Activated naive CD4-positive, alpha-beta T cell treated with anti-CD3 and anti-CD28 coated beads, Interleukin-2, amount 50 U/mL, for 24 hours (primary cell): ENCODE data around the gene DUS3L.
A peak's percentile ranks its signal among the peaks of the same experiment; 100 is the strongest.
"Not testable (repeated sequence)": the region's sequence is repeated elsewhere in the genome, so short reads cannot be mapped to it uniquely, and the experiment has no call there.

ENCODE experiments used
- H3K27ac Mint-ChIP-seq: one replicate; pipeline ENCODE4 v1.8.0; 2021; ENCODE audit warnings: mild to moderate bottlenecking, mixed read lengths
- H3K27me3 Mint-ChIP-seq: one replicate; pipeline ENCODE4 v1.8.0; 2021; ENCODE audit warnings: mixed read lengths
- H3K36me3 Mint-ChIP-seq: one replicate; pipeline ENCODE4 v1.8.0; 2021; ENCODE audit warnings: mixed read lengths
- H3K4me1 Mint-ChIP-seq: one replicate; pipeline ENCODE4 v1.8.0; 2021; ENCODE audit warnings: mixed read lengths
- H3K4me3 Mint-ChIP-seq: one replicate; pipeline ENCODE4 v1.8.0; 2021; ENCODE audit warnings: mild to moderate bottlenecking, mixed read lengths
- H3K9me3 Mint-ChIP-seq: one replicate; pipeline ENCODE4 v1.8.0; 2021; ENCODE audit warnings: mixed read lengths

Gene DUS3L

GRCh38 chr19:5789886-5790558 is 941 bp downstream of the DUS3L start:
- Mint-ChIP-seq H3K4me1 (peaks cover 11% of the 10 kb centered on the region), H3K27me3 (no peaks in the 10 kb centered on the region), H3K27ac (peak overlapping the region; percentile 100), H3K36me3 (peaks cover 15% of the 10 kb centered on the region), H3K9me3 (no peaks in the 10 kb centered on the region), H3K4me3 (peak overlapping the region; percentile 97)

GRCh38 chr19:5789351-5789761 is 1.6 kb downstream of the DUS3L start:
- Mint-ChIP-seq H3K27ac (no peak overlapping the region), H3K4me1 (peaks cover 11% of the 10 kb centered on the region), H3K4me3 (peak overlapping the region; percentile 97), H3K27me3 (no peaks in the 10 kb centered on the region), H3K36me3 (peaks cover 15% of the 10 kb centered on the region), H3K9me3 (no peaks in the 10 kb centered on the region)

DNA sequence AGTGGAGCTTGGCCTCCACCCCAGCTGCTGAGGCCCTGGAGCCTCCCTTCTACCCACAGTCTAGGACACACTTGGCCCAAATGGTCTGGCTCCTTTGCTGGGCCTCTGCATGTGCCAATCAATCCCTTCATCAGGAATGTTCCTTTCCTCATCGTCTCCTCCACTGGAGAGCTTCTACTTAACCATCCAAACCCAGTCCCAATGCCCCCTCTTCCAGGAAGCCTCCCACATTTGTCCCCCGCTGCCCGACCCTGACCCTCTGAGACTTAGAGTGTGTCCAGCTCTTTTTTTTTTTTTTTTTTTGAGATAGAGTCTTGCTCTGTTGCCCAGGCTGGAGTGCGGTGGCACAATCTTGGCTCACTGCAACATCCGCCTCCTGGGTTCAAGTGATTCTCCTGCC is 2.5 kb downstream of the DUS3L start:
- Mint-ChIP-seq H3K4me3 (no peak overlapping the region), H3K9me3 (no peaks in the 10 kb centered on the region), H3K36me3 (peaks cover 19% of the 10 kb centered on the region)

DNA sequence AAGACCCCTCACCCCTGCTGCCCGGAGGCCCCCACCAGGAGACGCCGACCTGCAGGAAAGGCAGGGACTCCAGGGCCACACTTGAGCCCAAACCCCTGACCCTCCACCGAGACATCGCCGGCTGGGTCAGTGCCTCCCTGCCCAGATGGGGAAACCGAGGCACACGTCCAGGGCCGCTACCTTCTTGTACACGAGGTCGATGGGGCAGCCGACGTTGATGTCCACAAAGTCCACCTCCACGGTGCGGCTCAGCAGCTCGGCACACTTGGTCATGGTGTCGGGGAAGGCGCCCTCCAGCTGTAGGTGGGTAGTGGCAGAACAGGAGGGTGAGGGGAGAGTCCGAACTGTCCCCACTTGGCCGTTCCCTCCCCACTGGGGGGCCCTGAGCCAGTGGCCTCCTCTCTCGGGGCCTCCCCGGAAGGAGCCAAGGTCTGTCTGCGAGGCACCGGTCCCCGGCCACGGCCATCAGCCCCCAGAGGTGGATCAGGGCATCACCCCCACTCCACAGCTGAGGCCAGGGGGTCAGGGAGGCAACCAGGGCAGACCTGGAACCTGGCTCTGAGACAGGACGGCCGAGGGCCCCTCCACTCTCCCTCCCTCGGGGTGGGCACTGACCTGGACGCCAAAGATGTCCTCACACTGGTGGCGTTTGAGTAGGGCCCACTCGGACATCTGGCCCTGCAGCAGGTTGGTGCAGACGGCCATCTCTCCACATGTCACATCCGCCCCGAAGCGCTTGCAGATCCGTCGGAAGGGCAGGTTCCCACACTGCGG is 3.4 kb downstream of the DUS3L start:
- H3K4me1 Mint-ChIP-seq, result peaks cover 11% of the 10 kb centered on the region
- no peaks in the 10 kb centered on the region for H3K27me3 Mint-ChIP-seq
- no peak overlapping the region for H3K27ac Mint-ChIP-seq
- no peaks in the 10 kb centered on the region for H3K9me3 Mint-ChIP-seq
- H3K4me3 Mint-ChIP-seq, result no peak overlapping the region
- peaks cover 19% of the 10 kb centered on the region for H3K36me3 Mint-ChIP-seq

More for the DNA sequence above, 2.5 kb downstream of the DUS3L start:
- Mint-ChIP-seq H3K4me1 (peaks cover 11% of the 10 kb centered on the region), H3K27ac (peak overlapping the region; percentile 31), H3K27me3 (no peaks in the 10 kb centered on the region)

DNA sequence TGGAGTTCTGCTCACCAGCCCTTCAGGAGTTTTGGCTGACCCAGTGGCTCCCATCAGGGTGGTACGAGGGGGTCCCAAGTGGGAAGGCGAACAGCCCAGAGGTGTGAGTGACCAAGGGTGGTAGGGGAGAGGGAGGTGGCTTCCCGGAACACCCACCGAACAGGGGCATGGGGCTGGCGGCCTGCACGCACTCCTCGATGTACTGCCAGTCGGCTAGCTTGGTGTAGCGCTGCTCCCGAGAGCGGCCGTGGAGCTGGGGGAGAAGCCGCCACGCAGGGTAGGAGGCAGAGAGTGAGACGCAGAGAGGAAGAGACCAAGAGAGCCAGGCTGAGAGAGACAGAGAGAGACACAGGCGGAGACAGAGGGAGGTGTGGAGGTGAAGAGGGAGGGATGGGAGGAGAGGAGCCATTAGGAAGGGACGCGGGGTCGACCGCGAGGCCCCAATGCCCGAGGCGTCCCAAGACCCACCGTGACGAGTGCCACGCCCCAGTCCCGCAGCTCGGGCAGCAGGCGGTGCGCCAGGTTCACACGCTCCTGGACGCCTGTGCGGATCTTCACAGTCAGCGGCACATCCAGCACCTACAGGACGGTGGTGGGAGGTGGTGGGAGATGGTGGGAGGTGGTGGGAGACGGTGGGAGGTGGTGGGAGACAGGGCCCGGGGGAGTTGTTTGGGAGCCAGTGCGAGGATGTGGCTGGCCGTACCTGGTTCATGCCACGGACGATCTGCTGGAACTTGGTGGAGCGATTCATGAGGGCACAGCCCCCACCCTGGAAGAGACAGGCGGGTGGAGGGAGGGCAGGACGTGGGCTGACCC is 4.2 kb downstream of the DUS3L start:
- no peak overlapping the region for H3K27ac Mint-ChIP-seq
- no peak overlapping the region for H3K4me3 Mint-ChIP-seq
- peaks cover 11% of the 10 kb centered on the region for H3K4me1 Mint-ChIP-seq
- no peaks in the 10 kb centered on the region for H3K9me3 Mint-ChIP-seq
- H3K36me3 Mint-ChIP-seq, result peaks cover 19% of the 10 kb centered on the region
- H3K27me3 Mint-ChIP-seq, result no peaks in the 10 kb centered on the region

DNA sequence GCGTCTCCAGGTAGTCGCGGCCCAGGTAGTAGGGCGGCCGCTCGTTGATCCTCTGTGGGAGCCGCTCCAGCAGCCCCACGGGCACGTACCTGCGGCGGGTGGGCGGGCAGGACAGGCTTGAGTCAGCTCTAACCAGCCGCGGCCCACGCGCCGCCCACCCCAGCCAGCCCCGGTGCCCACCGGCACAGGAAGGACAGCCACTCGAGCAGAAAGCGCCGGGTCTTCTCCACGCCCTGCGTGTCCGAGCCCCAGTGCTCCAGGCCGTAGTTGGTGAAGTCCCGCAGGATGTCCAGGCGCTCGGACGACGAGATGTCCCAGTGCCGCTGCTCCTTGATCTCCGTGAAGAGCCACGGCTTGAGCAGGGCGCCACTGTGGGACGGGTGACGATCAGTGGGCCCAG is 5.5 kb downstream of the DUS3L start:
- Mint-ChIP-seq H3K9me3 (no peaks in the 10 kb centered on the region), H3K4me3 (no peak overlapping the region), H3K27ac (no peak overlapping the region), H3K27me3 (no peaks in the 10 kb centered on the region), H3K36me3 (peaks cover 17% of the 10 kb centered on the region), H3K4me1 (peaks cover 5% of the 10 kb centered on the region)

DNA sequence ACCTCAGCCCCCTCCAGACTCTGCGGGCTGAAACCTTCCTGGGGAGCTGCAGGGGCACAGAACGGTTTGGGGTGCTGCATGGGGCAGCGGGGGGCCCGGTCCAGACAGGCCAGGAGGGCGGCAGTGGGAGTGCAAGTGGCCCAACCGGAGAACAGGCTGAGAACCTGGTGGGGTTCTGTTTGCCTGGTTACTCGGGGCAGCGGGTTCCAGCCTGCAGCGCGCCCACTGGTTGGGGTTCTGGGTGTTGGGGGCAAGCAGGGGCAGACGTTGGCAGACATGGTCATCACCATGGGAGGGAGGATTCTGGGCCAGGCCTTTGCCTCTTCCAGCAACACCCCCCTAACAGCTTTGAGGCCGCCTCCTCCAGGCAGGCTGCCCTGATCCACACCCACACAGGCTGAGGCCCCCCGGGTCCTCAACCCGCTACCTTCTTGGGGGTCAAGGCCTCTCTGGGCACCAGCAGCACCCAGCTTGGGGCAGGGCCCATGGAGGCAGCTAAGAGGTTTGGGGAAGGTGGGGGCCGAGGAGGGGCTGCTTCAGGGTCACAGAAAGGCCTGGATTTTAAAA is 6.3 kb downstream of the DUS3L start, which contains the start of gene PRR22:
PRR22 (minus strand) TSS at position 166 of the 567 bp plus-strand sequence; CDS start at position 80, 86 bp downstream.
- Mint-ChIP-seq H3K27ac (no peak within 1 kb of the TSS), H3K4me3 (no peak within 1 kb of the TSS), H3K4me1 (no peaks in the 10 kb centered on the region), H3K27me3 (no peaks in the 10 kb centered on the region), H3K36me3 (peaks cover 12% of the 10 kb centered on the region), H3K9me3 (no peaks in the 10 kb centered on the region)

- no peaks in the 10 kb centered on the region for H3K9me3 Mint-ChIP-seq
- H3K36me3 Mint-ChIP-seq, result peaks cover 9% of the 10 kb centered on the region
- H3K4me1 Mint-ChIP-seq, result no peaks in the 10 kb centered on the region
- no peak overlapping the region for H3K27ac Mint-ChIP-seq
- no peaks in the 10 kb centered on the region for H3K27me3 Mint-ChIP-seq
- no peak overlapping the region for H3K4me3 Mint-ChIP-seq
Observed at GRCh38 chr19:5782945-5783919, 7.7 kb downstream of the DUS3L start.

DNA sequence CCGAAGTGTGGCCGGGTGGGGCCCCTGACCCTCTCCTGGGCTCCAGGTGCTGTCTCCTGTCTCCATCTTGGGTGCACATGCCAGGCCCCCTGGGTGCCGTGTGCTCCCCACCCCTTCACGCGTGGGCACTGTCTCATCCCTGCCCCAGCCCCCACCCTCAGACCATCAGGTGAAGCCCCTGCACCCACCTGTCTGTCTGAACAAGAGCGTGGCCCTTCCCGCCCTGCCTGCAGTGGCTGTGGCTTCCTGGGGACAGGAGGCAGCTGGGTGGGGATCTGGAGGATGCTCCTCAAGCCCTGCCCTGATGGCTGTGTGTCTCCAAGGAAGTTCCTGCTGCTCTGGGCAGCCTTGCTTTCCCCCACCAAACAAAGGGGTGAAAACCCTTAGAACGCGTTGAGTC is 8.6 kb downstream of the DUS3L start:
- Mint-ChIP-seq H3K4me1 (no peaks in the 10 kb centered on the region), H3K9me3 (no peaks in the 10 kb centered on the region), H3K36me3 (peaks cover 8% of the 10 kb centered on the region), H3K27ac (no peak overlapping the region), H3K27me3 (no peaks in the 10 kb centered on the region), H3K4me3 (no peak overlapping the region)

DNA sequence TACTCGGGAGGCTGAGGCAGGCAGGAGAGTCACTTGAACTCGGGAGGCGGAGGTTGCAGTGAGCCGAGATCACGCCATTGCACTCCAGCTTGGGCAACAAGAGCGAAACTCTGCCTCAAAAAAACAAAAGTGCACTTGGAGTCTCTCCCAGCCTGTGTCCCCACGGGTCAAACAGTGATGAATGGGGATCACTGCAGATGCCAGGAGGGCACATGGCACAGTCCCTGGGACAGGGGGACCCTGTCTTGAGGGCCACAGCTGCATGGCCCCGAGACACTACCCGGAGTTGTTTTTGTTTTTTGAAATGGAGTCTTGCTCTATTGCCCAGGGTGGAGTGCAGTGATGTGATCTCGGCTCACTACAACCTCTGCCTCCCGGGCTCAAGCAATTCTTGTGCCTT is 10.0 kb downstream of the DUS3L start:
- not testable (repeated sequence) for H3K9me3 Mint-ChIP-seq, H3K4me1 Mint-ChIP-seq, H3K27ac Mint-ChIP-seq, H3K27me3 Mint-ChIP-seq, H3K36me3 Mint-ChIP-seq, H3K4me3 Mint-ChIP-seq

DNA sequence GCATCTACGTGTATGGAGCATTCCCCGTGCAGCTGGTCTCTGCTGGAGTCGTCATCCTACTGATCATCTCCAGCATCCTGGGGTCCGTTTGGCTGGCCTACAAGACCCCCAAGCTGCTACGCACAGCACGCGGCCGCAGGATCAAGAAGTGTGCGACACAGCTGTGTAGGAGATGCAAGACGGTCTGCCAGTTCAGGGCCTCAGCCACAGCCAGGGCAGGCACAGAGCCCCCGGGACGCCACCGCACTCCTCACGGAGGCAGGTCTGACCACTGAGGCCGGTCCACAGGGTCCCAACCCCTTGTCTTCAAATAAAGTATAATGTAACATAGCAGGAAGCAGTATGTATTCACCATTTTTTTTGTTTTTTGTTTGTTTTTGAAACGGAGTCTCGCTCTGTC is 12.6 kb downstream of the DUS3L start:
- Mint-ChIP-seq H3K27ac (no peak overlapping the region), H3K9me3 (no peaks in the 10 kb centered on the region), H3K27me3 (no peaks in the 10 kb centered on the region), H3K36me3 (no peaks in the 10 kb centered on the region), H3K4me3 (no peak overlapping the region), H3K4me1 (no peaks in the 10 kb centered on the region)

GRCh38 chr19:5775668-5776309 is 15.2 kb downstream of the DUS3L start:
- H3K36me3 Mint-ChIP-seq, result no peaks in the 10 kb centered on the region
- H3K9me3 Mint-ChIP-seq, result no peaks in the 10 kb centered on the region
- H3K27ac Mint-ChIP-seq, result no peak overlapping the region
- H3K27me3 Mint-ChIP-seq, result no peaks in the 10 kb centered on the region
- H3K4me3 Mint-ChIP-seq, result no peak overlapping the region
- H3K4me1 Mint-ChIP-seq, result no peaks in the 10 kb centered on the region

- no peaks in the 10 kb centered on the region for H3K27me3 Mint-ChIP-seq
- no peaks in the 10 kb centered on the region for H3K4me1 Mint-ChIP-seq
- H3K4me3 Mint-ChIP-seq, result no peak overlapping the region
- H3K27ac Mint-ChIP-seq, result no peak overlapping the region
- no peaks in the 10 kb centered on the region for H3K9me3 Mint-ChIP-seq
- no peaks in the 10 kb centered on the region for H3K36me3 Mint-ChIP-seq
Observed at GRCh38 chr19:5774921-5775320, 16.0 kb downstream of the DUS3L start.

GRCh38 chr19:5773276-5773675 is 17.7 kb downstream of the DUS3L start:
- Mint-ChIP-seq H3K4me1 (no peaks in the 10 kb centered on the region), H3K4me3 (no peak overlapping the region), H3K27me3 (no peaks in the 10 kb centered on the region), H3K9me3 (no peaks in the 10 kb centered on the region), H3K36me3 (no peaks in the 10 kb centered on the region), H3K27ac (no peak overlapping the region)
